ENCODE measurements around the gene PDZD2. TPM values are rescaled to one million over a fixed set of nuclear protein-coding genes. Genes with fewer than 3 reads are reported as not detected.

The PDZD2 gene
- total RNA-seq, 1 experiment from 2014 or later, result 23.0 TPM

GRCh38 chr5:31846934-31847333 is 208.0 kb downstream of the PDZD2 start:
- H3K4me3 Mint-ChIP-seq (ENCODE audit: unreplicated experiment), result no peak overlapping the region
- no peaks in the 10 kb centered on the region for H3K4me1 Mint-ChIP-seq (ENCODE audit: insufficient read depth, unreplicated experiment)
- no peaks in the 10 kb centered on the region for H3K9me3 Mint-ChIP-seq (ENCODE audit: unreplicated experiment)
- no peaks in the 10 kb centered on the region for H3K36me3 Mint-ChIP-seq (ENCODE audit: insufficient read depth, unreplicated experiment)
- ChIA-PET CTCF (interaction anchor here (0.5 to 1.5 kb wide), 4 partner anchors 21 to 230 kb away, joined by 3 to 6 read pairs (median 4); no protein-coding TSS in a partner anchor), POLR2A (no interaction called here)
- intact Hi-C loops (cut with micrococcal nuclease), result no loop called here
- no TSS peak for BruUV-seq (replicated peaks)
- DNase-seq (ENCODE audit: unreplicated experiment), result no peak
- no peak for TF ChIP-seq CTCF (IDR thresholded peaks at IDR 0.05; ENCODE audit: unreplicated experiment)
- no peaks in the 10 kb centered on the region for H3K27me3 Mint-ChIP-seq (ENCODE audit: insufficient read depth, unreplicated experiment)
- H3K27ac Mint-ChIP-seq (ENCODE audit: low read depth, unreplicated experiment), result no peak overlapping the region

- no peak for TF ChIP-seq CTCF (IDR thresholded peaks at IDR 0.05; ENCODE audit: unreplicated experiment)
- no peak for DNase-seq (ENCODE audit: unreplicated experiment)
- Mint-ChIP-seq H3K36me3 (ENCODE audit: insufficient read depth, unreplicated experiment) (no peaks in the 10 kb centered on the region), H3K27ac (ENCODE audit: low read depth, unreplicated experiment) (no peak overlapping the region), H3K9me3 (ENCODE audit: unreplicated experiment) (no peaks in the 10 kb centered on the region), H3K4me1 (ENCODE audit: insufficient read depth, unreplicated experiment) (no peaks in the 10 kb centered on the region), H3K4me3 (ENCODE audit: unreplicated experiment) (no peak overlapping the region), H3K27me3 (ENCODE audit: insufficient read depth, unreplicated experiment) (no peaks in the 10 kb centered on the region)
- intact Hi-C loops (cut with micrococcal nuclease), result no loop called here
- ChIA-PET CTCF (interaction anchor here (1.1 to 1.4 kb wide), 3 partner anchors 21 to 230 kb away, joined by 3 to 4 read pairs (median 3); no protein-coding TSS in a partner anchor), POLR2A (no interaction called here)
- no TSS peak for BruUV-seq (replicated peaks)
Observed at GRCh38 chr5:31847354-31847753, 208.4 kb downstream of the PDZD2 start.

GRCh38 chr5:31850981-31851689 is 212.2 kb downstream of the PDZD2 start:
- no peak for TF ChIP-seq CTCF (IDR thresholded peaks at IDR 0.05; ENCODE audit: unreplicated experiment)
- Mint-ChIP-seq H3K4me3 (ENCODE audit: unreplicated experiment) (no peak overlapping the region), H3K4me1 (ENCODE audit: insufficient read depth, unreplicated experiment) (peaks cover 11% of the 10 kb centered on the region), H3K27me3 (ENCODE audit: insufficient read depth, unreplicated experiment) (no peaks in the 10 kb centered on the region), H3K36me3 (ENCODE audit: insufficient read depth, unreplicated experiment) (no peaks in the 10 kb centered on the region), H3K9me3 (ENCODE audit: unreplicated experiment) (no peaks in the 10 kb centered on the region), H3K27ac (ENCODE audit: low read depth, unreplicated experiment) (no peak overlapping the region)
- intact Hi-C loops (cut with micrococcal nuclease), result no loop called here
- ChIA-PET CTCF (interaction anchor here (0.7 kb wide), 1 partner anchor 42 kb away, joined by 3 read pairs; no protein-coding TSS in a partner anchor), POLR2A (no interaction called here)
- DNase-seq (ENCODE audit: unreplicated experiment), result no peak
- BruUV-seq (replicated peaks), result no TSS peak

- Mint-ChIP-seq H3K4me1 (ENCODE audit: insufficient read depth, unreplicated experiment) (peaks cover 11% of the 10 kb centered on the region), H3K4me3 (ENCODE audit: unreplicated experiment) (peak overlapping the region; percentile 76), H3K36me3 (ENCODE audit: insufficient read depth, unreplicated experiment) (no peaks in the 10 kb centered on the region), H3K9me3 (ENCODE audit: unreplicated experiment) (no peaks in the 10 kb centered on the region), H3K27me3 (ENCODE audit: insufficient read depth, unreplicated experiment) (no peaks in the 10 kb centered on the region), H3K27ac (ENCODE audit: low read depth, unreplicated experiment) (no peak overlapping the region)
- intact Hi-C loops (cut with micrococcal nuclease), result loop anchor here (2.0 kb wide), 1 partner anchor 29 kb away; no protein-coding TSS in a partner anchor
- CTCF ChIA-PET, result interaction anchor here (0.8 to 4.0 kb wide), 11 partner anchors 19 to 239 kb away, joined by 3 to 23 read pairs (median 5); no protein-coding TSS in a partner anchor
- no TSS peak for BruUV-seq (replicated peaks)
- peak; percentile 1 for DNase-seq (ENCODE audit: unreplicated experiment)
- TF ChIP-seq CTCF (IDR thresholded peaks at IDR 0.05; ENCODE audit: unreplicated experiment), result no peak
- POLR2A ChIA-PET, result interaction anchor here (0.6 to 2.9 kb wide), 11 partner anchors 8 to 320 kb away, joined by 3 to 29 read pairs (median 4); no protein-coding TSS in a partner anchor
Observed at GRCh38 chr5:31853398-31854135, 214.6 kb downstream of the PDZD2 start.
